ENCODE measurements around the gene WDR1.

- no peak for TF ChIP-seq EZH2 (IDR thresholded peaks at IDR 0.05; ENCODE audit: borderline replicate concordance, low read length)
- no peak for TF ChIP-seq CTCF (IDR thresholded peaks at IDR 0.05; ENCODE audit: low read length)
These were observed 46.7 kb upstream of the WDR1 start for GRCh38 chr4:10163296-10163695.

Measured in OCI-LY1 (cell line).